ENCODE measurements around the gene AKT1.

GRCh38 chr14:104822821-104823615, 27.5 kb upstream of the AKT1 start:
- TF ChIP-seq CTCF (IDR thresholded peaks at IDR 0.05) (no peak), POLR2AphosphoS5 (IDR thresholded peaks at IDR 0.05) (no peak)

Data from gastroesophageal sphincter (tissue), 3 donors.